ENCODE data around the gene PHKB.

- TF ChIP-seq POLR2A (IDR thresholded peaks at IDR 0.05; ENCODE audit: low read depth, low read length) (no peak), POLR2AphosphoS5 (IDR thresholded peaks at IDR 0.05; ENCODE audit: low read depth, low read length) (no peak), TAF1 (IDR thresholded peaks at IDR 0.05; ENCODE audit: low read depth, low read length) (no peak), SPI1 (IDR thresholded peaks at IDR 0.05; ENCODE audit: low read depth, low read length) (no peak), POU2F2 (IDR thresholded peaks at IDR 0.05; ENCODE audit: low read depth, low read length) (no peak)
These were observed 268.6 kb downstream of the PHKB start for GRCh38 chr16:47729701-47730100.

All from GM12891 (cell line).